ENCODE results near the gene DDX59.

The DDX59 gene

GRCh38 chr1:200628223-200628881 is 41.4 kb downstream of the DDX59 start:
- no peak for DNase-seq

- DNase-seq = no peak
Measured at GRCh38 chr1:200627575-200628222, 42.0 kb downstream of the DDX59 start.

- DNase-seq = no peak
Measured at GRCh38 chr1:200626853-200627534, 42.7 kb downstream of the DDX59 start.

- peak; percentile 70 for DNase-seq
Measured at GRCh38 chr1:200625381-200625824, 44.3 kb downstream of the DDX59 start.

GRCh38 chr1:200624679-200625335 is 44.9 kb downstream of the DDX59 start:
- DNase-seq = no peak

- DNase-seq = peak; percentile 93
Measured at GRCh38 chr1:200620273-200621131, 49.2 kb downstream of the DDX59 start, which contains the start of gene KIF14. Gene KIF14 (minus strand): TSS chr1:200620751. CDS start chr1:200618723, 2,028 bp downstream.

- no peak for DNase-seq
Measured at GRCh38 chr1:200619894-200620272, 49.8 kb downstream of the DDX59 start.

- peak; percentile 62 for DNase-seq
Measured at GRCh38 chr1:200610846-200611245, 58.9 kb downstream of the DDX59 start.

- DNase-seq = no peak
Measured at GRCh38 chr1:200602632-200603031, 67.1 kb downstream of the DDX59 start.

All from NCI-H2171 (cell line).